Measurements from ENCODE around the gene SKOR1. TPM values are rescaled to one million over a fixed set of nuclear protein-coding genes. Genes with fewer than 3 reads are reported as not detected.

Gene SKOR1
- total RNA-seq, 1 experiment from 2014 or later = 0.22 TPM

GRCh38 chr15:67826717-67827561 lies 1.6 kb downstream of the SKOR1 start:
- TF ChIP-seq NR3C1 (CRISPR knock-in tag; conservative IDR thresholded peaks at IDR 0.05; ENCODE audit: low read depth) (no peak), TP53 (CRISPR knock-in tag; IDR thresholded peaks at IDR 0.05) (no peak), USF1 (CRISPR knock-in tag; IDR thresholded peaks at IDR 0.05) (0 out of 2 replicates have a peak, but pooled peaks have one; percentile 5)
- H3K27me3 Mint-ChIP-seq (ENCODE audit: low read depth) = peaks cover 94% of the 10 kb centered on the region
- H3K27ac Mint-ChIP-seq = no peak overlapping the region
- ChIA-PET POLR2A (no interaction called here), CTCF (interaction anchor here (0.7 to 5.0 kb wide), 2 partner anchors 8 to 140 kb away, joined by 5 to 31 read pairs; no protein-coding TSS in a partner anchor)
- DNase-seq (ENCODE audit: low spot score) (no peak), ATAC-seq (no peak)
- H3K36me3 Mint-ChIP-seq = no peaks in the 10 kb centered on the region; the same call in 1 of the 2 replicates
- peaks cover 55% of the 10 kb centered on the region for H3K4me1 Mint-ChIP-seq
- no peak overlapping the region for H3K4me3 Mint-ChIP-seq
- no peaks in the 10 kb centered on the region for H3K9me3 Mint-ChIP-seq

DNA sequence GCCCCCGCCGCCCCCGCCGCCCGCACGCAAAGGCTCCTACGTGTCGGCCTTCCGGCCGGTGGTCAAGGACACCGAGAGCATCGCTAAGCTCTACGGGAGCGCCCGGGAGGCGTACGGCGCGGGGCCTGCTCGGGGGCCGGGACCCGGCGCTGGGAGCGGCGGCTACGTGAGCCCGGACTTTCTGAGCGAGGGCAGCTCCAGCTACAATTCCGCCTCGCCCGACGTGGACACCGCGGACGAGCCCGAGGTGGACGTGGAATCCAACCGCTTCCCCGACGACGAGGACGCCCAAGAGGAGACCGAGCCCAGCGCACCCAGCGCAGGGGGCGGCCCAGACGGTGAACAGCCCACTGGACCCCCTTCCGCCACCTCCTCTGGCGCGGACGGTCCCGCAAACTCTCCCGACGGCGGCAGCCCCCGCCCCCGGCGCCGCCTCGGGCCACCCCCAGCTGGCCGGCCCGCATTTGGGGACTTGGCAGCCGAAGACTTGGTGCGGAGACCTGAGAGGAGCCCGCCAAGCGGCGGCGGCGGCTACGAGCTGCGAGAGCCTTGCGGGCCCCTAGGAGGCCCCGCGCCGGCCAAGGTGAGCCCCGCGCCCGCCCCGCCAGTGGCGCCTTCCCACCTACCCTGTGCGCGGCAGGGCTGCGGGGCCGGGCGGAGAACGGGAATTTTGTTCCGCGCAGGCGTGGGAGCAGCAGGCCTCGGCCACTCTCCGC lies 2.4 kb downstream of the SKOR1 start:
- ChIA-PET CTCF (interaction anchor here (0.7 kb wide), 1 partner anchor 140 kb away, joined by 5 read pairs; no protein-coding TSS in a partner anchor), POLR2A (interaction anchor here (0.6 kb wide), 1 partner anchor 1765 kb away, joined by 3 read pairs; no protein-coding TSS in a partner anchor)
- Mint-ChIP-seq H3K36me3 (no peaks in the 10 kb centered on the region; the same call in 1 of the 2 replicates), H3K4me1 (peaks cover 50% of the 10 kb centered on the region), H3K27ac (no peak overlapping the region), H3K27me3 (ENCODE audit: low read depth) (peaks cover 94% of the 10 kb centered on the region), H3K4me3 (peak overlapping the region; percentile 59; the same call in 1 of the 2 replicates), H3K9me3 (no peaks in the 10 kb centered on the region)
- peak; percentile 46 for DNase-seq (ENCODE audit: low spot score)
- TF ChIP-seq ETV6 (CRISPR knock-in tag; IDR thresholded peaks at IDR 0.05) = no peak
- no peak for ATAC-seq

- peaks cover 55% of the 10 kb centered on the region for H3K4me1 Mint-ChIP-seq
- peaks cover 97% of the 10 kb centered on the region for H3K27me3 Mint-ChIP-seq (ENCODE audit: low read depth)
- no peaks in the 10 kb centered on the region for H3K9me3 Mint-ChIP-seq
- no peak for ATAC-seq
- no peak overlapping the region for H3K27ac Mint-ChIP-seq
- ChIA-PET POLR2A (no interaction called here), CTCF (interaction anchor here (1.1 kb wide), 1 partner anchor 8 kb away, joined by 3 read pairs; no protein-coding TSS in a partner anchor)
- TF ChIP-seq E2F5 (CRISPR knock-in tag; IDR thresholded peaks at IDR 0.05) (no peak), USF1 (CRISPR knock-in tag; IDR thresholded peaks at IDR 0.05) (no peak), NR1H2 (CRISPR knock-in tag; IDR thresholded peaks at IDR 0.05) (no peak), ATF1 (CRISPR knock-in tag; IDR thresholded peaks at IDR 0.05) (no peak), TEAD4 (CRISPR knock-in tag; IDR thresholded peaks at IDR 0.05) (no peak), NFATC4 (CRISPR knock-in tag; IDR thresholded peaks at IDR 0.05) (no peak), ZBTB21 (CRISPR knock-in tag; IDR thresholded peaks at IDR 0.05; ENCODE audit: borderline replicate concordance) (no peak), MYBL2 (CRISPR knock-in tag; IDR thresholded peaks at IDR 0.05) (no peak), JUN (CRISPR knock-in tag; IDR thresholded peaks at IDR 0.05) (no peak), TP53 (CRISPR knock-in tag; IDR thresholded peaks at IDR 0.05) (no peak), FOXP1 (CRISPR knock-in tag; IDR thresholded peaks at IDR 0.05; ENCODE audit: borderline replicate concordance) (no peak), ZNF396 (CRISPR knock-in tag; IDR thresholded peaks at IDR 0.05; ENCODE audit: borderline replicate concordance) (no peak)
- peak overlapping the region; percentile 59 for H3K4me3 Mint-ChIP-seq
- no peaks in the 10 kb centered on the region; the same call in 1 of the 2 replicates for H3K36me3 Mint-ChIP-seq
- peak; percentile 12 for DNase-seq (ENCODE audit: low spot score)
Measured at GRCh38 chr15:67828278-67828968, 3.1 kb downstream of the SKOR1 start.

Measured in WTC11 (cell line).